K562 (cell line): ENCODE results near the gene NHS. TPM values are rescaled to one million over a fixed set of nuclear protein-coding genes. Genes with fewer than 3 reads are reported as not detected.

Experiments used
- ATAC-seq: fragments of 200-7000 bp; cut with Tn5 transposase; 3 replicates; pipeline ENCODE4 v1.9.1; 2020; ENCODE audit warnings: moderate library complexity
- BruUV-seq: library from RNA; stranded (reverse); fragments of 400-500 nt; replicated peaks from 2 replicates; lab custom pipeline; 2021; lab: Mats Ljungman, UMichigan
- CTCF ChIA-PET: fragments of 300-600 bp; formaldehyde crosslinking; extraction: SDS; loops from one replicate; lab custom pipeline; 2021; ENCODE audit warnings: low intra/inter-chr PET ratio; lab: Yijun Ruan, JAX
- POLR2A ChIA-PET: fragments of 300-600, 350-650 bp; sonication (Branson Sonifier 250); formaldehyde crosslinking; extraction: SDS; loops from one replicate; lab custom pipeline; 2021; ENCODE audit warnings: antibody characterized with exemption, inconsistent platforms; lab: Yijun Ruan, JAX
- DNase-seq, 4 experiments: peaks; one replicate each; pipeline versions ENCODE4 v3.0.0 to v3.0.0-alpha.2; 2011 to 2018; ENCODE audit warnings: low spot score in 3 of 4, mixed read lengths in 3 of 4; ENCODE audit errors: extremely low read depth in 1 of 4
- FAIRE-seq: peaks from 2 replicates; lab custom pipeline; 2011; peaks lifted over from hg19 to GRCh38; lab: Jason Lieb, UNC
- H2AFZ ChIP-seq: 2 replicates; pipeline ENCODE4 v1.6.0; 2011; ENCODE audit warnings: low read depth, low read length, control low read depth, inconsistent platforms
- H3K27ac ChIP-seq: fragments of 200-600 bp; 3 replicates; pipeline ENCODE4 v1.8.0; 2011; ENCODE audit warnings: low read depth, mild to moderate bottlenecking, control low read depth, inconsistent platforms, low read length, moderate library complexity, mixed read lengths; ENCODE audit errors: extremely low read depth
- H3K27me3 ChIP-seq, 2 experiments: fragments of 300-600 bp in 1 of 2; 2 replicates in 1 of 2; 3 replicates in 1 of 2; pipeline versions ENCODE4 v1.6.0 to v1.8.0; 2011; ENCODE audit warnings: inconsistent platforms in 2 of 2, low read length in 2 of 2, mild to moderate bottlenecking in 1 of 2, mixed read lengths in 1 of 2, moderate library complexity in 1 of 2; ENCODE audit not compliant: control insufficient read depth in 2 of 2, insufficient read depth in 2 of 2
- H3K36me3 ChIP-seq: fragments of 300-600 bp; 3 replicates; pipeline ENCODE4 v1.8.0; 2011; ENCODE audit warnings: mild to moderate bottlenecking, low read length, inconsistent platforms; ENCODE audit not compliant: control insufficient read depth, insufficient read depth
- H3K4me1 ChIP-seq, 2 experiments: fragments of 200-600 bp in 1 of 2; replicated peaks in 1 of 2; 2 replicates in 1 of 2; 3 replicates in 1 of 2; pipeline versions ENCODE4 v1.5.1 to v1.8.0; 2011; ENCODE audit warnings: inconsistent platforms in 2 of 2, low read length in 2 of 2, mild to moderate bottlenecking in 1 of 2, mixed read lengths in 1 of 2, moderate library complexity in 1 of 2; ENCODE audit not compliant: control insufficient read depth in 2 of 2, insufficient read depth in 2 of 2
- H3K4me2 ChIP-seq: 2 replicates; pipeline ENCODE4 v1.6.1; 2011; ENCODE audit warnings: low read length, control low read depth, inconsistent platforms, mixed read lengths; ENCODE audit not compliant: insufficient read depth
- H3K4me3 ChIP-seq: fragments of 200-600 bp; sonication (generic), shearing (Covaris generic); 2 replicates; pipeline ENCODE4 v1.5.1; 2016; ENCODE audit warnings: control low read depth, inconsistent platforms
- H3K79me2 ChIP-seq: fragments of 200-600 bp; 3 replicates; pipeline ENCODE4 v1.8.0; 2011; ENCODE audit warnings: low read length, inconsistent platforms; ENCODE audit not compliant: control insufficient read depth, insufficient read depth
- H3K9ac ChIP-seq, 2 experiments: 2 replicates each; pipeline versions ENCODE4 v1.6.0 to v1.6.1; 2011; ENCODE audit warnings: low read depth in 2 of 2, low read length in 2 of 2, control low read depth in 1 of 2, inconsistent platforms in 1 of 2, mild to moderate bottlenecking in 1 of 2, mixed read lengths in 1 of 2; ENCODE audit not compliant: insufficient read depth in 1 of 2
- H3K9me1 ChIP-seq: one replicate; pipeline ENCODE4 v1.6.0; 2011; ENCODE audit warnings: inconsistent platforms, mild to moderate bottlenecking, low read length, moderate library complexity; ENCODE audit not compliant: control insufficient read depth, insufficient read depth
- H3K9me3 ChIP-seq: replicated peaks from 2 replicates; pipeline ENCODE4 v1.5.1; 2011; ENCODE audit warnings: low read depth, low read length, inconsistent platforms; ENCODE audit not compliant: control insufficient read depth, insufficient read depth
- H4K20me1 ChIP-seq: replicated peaks from 2 replicates; pipeline ENCODE4 v1.6.1; 2011; ENCODE audit warnings: low read length, inconsistent platforms, mixed read lengths; ENCODE audit not compliant: control insufficient read depth, insufficient read depth
- CGGBP1 ChIP-seq: fragments of 250-450 bp; sonication (Bioruptor Pico); IDR thresholded peaks from 2 replicates; pipeline ENCODE4 v1.9.0; 2021; ENCODE audit warnings: mild to moderate bottlenecking
- CHCHD3 ChIP-seq: fragments of 250-450 bp; sonication (Bioruptor Pico); IDR thresholded peaks from 2 replicates; pipeline ENCODE4 v2.1.2; 2022; ENCODE audit warnings: mild to moderate bottlenecking
- CREB5 ChIP-seq: fragments of 250-450 bp; sonication (Bioruptor Pico); IDR thresholded peaks from 2 replicates; pipeline ENCODE4 v1.5.0; 2020; ENCODE audit warnings: mild to moderate bottlenecking
- E2F8 ChIP-seq: fragments of 450-650 bp; IDR thresholded peaks from 2 replicates; pipeline ENCODE4 v1.7.1; 2018; ENCODE audit warnings: mild to moderate bottlenecking, low read depth; ENCODE audit not compliant: partially characterized antibody
- EP300 ChIP-seq: IDR thresholded peaks from 2 replicates; pipeline ENCODE4 v1.6.1; 2012; ENCODE audit warnings: low read length, improper control_type of control experiment
- HINFP ChIP-seq: fragments of 450-650 bp; conservative IDR thresholded peaks from 2 replicates; pipeline ENCODE4 v1.6.1; 2016; ENCODE audit warnings: missing genetic modification characterization, low read depth, mild to moderate bottlenecking, control low read depth, missing compliant biosample characterization
- KLF10 ChIP-seq: fragments of 250-450 bp; sonication (Bioruptor Pico); IDR thresholded peaks from 2 replicates; pipeline ENCODE4 v1.6.1; 2021; ENCODE audit warnings: matching md5 sums
- MITF ChIP-seq: IDR thresholded peaks from 2 replicates; pipeline ENCODE4 v1.6.1; 2014; ENCODE audit warnings: antibody characterized with exemption
- MTA1 ChIP-seq: fragments of 450-650 bp; IDR thresholded peaks from 2 replicates; pipeline ENCODE4 v1.6.1; 2017; ENCODE audit warnings: borderline replicate concordance
- SREBF2 ChIP-seq: sonication (generic); formaldehyde crosslinking; IDR thresholded peaks from 2 replicates; pipeline ENCODE4 v1.4.0; 2020; ENCODE audit warnings: mild to moderate bottlenecking, missing genetic modification reagents
- ZBTB2 ChIP-seq: fragments of 450-650 bp; IDR thresholded peaks from 2 replicates; pipeline ENCODE4 v1.6.1; 2016; ENCODE audit warnings: antibody characterized with exemption
- ZNF274 ChIP-seq: IDR thresholded peaks from 2 replicates; pipeline ENCODE4 v1.6.1; 2011; ENCODE audit warnings: low read depth, mild to moderate bottlenecking, low read length, moderate library complexity, borderline replicate concordance
- ZNF75A ChIP-seq: fragments of 450-650 bp; formaldehyde crosslinking; IDR thresholded peaks from 2 replicates; pipeline ENCODE4 v1.4.0; 2020; ENCODE audit warnings: mild to moderate bottlenecking
- WGBS: fragments of 100-300 bp; shearing (Covaris generic); methylation state at CpG from one replicate; pipeline ENCODE4 v1.1.6; 2016; ENCODE audit warnings: low coverage, mixed read lengths; ENCODE audit not compliant: insufficient coverage; ENCODE audit errors: missing lambda C conversion rate; 5-methylcytosine and 5-hydroxymethylcytosine counted together
- in situ Hi-C: fragments of 300-500 bp; cut with MboI; formaldehyde crosslinking; loops from 4 replicates; pipeline ENCODE4 v1.15.0; 2018; ENCODE audit warnings: inconsistent platforms, mixed read lengths
- intact Hi-C: fragments of 100-400 bp; cut with micrococcal nuclease; formaldehyde crosslinking; loops from 2 replicates; pipeline ENCODE4 v1.14.2; 2022
- polyA plus RNA-seq, 8 experiments: library from polyadenylated mRNA; depleted of rRNA in 4 of 8; stranded (reverse) in 5 of 8; unstranded in 3 of 8; fragments of >200 nt; fragmentation: Nextera tagmentation in 2 of 8; fragmentation: Illumina TruSeq in 1 of 8; extraction: Ambion mirVana in 2 of 8; extraction: Trizol in 1 of 8; gene quantifications; 2 replicates each; pipeline versions ENCODE4 v1.2.1 to v1.2.3, GENCODE V29; 2011 to 2014; ENCODE audit warnings: inconsistent platforms in 1 of 8, missing spikeins in 1 of 8
- total RNA-seq, 7 experiments: library from RNA; depleted of rRNA in 6 of 7; stranded (reverse); fragments of >200 nt in 6 of 7; fragmentation: Illumina TruSeq in 2 of 7; extraction: Trizol in 2 of 7; gene quantifications; 2 replicates each; pipeline versions ENCODE4 v1.2.1 to v1.2.3, GENCODE V29; 2011 to 2021; ENCODE audit warnings: low replicate concordance in 1 of 7

Gene NHS
- total and polyA plus RNA-seq, 9 of the 15 experiments (the other 6 are each of a cell fraction or from before 2014, with no cell fraction given), result 0.02 TPM; not detected in 8

GRCh38 chrX:17425136-17425535 is 50.1 kb downstream of the NHS start:
- WGBS, result 0% methylated on average over 4 of the region's 6 CpGs
- no peak overlapping the region for H3K27ac ChIP-seq
- ChIA-PET POLR2A (no interaction called here), CTCF (no interaction called here)
- BruUV-seq, result no TSS peak
- no peaks in the 10 kb centered on the region for H3K27me3 ChIP-seq
- DNase-seq (no peak), ATAC-seq (no peak), FAIRE-seq (no peak)
- H3K4me1 ChIP-seq, result no peaks in the 10 kb centered on the region
- no peak overlapping the region for H3K4me2 ChIP-seq
- H2AFZ ChIP-seq, result no peak overlapping the region
- intact Hi-C loops, result no loop called here
- H3K4me3 ChIP-seq, result no peak overlapping the region
- in situ Hi-C loops, result no loop called here
- H3K9me3 ChIP-seq, result no peaks in the 10 kb centered on the region
- H4K20me1 ChIP-seq, result no peaks in the 10 kb centered on the region
- no peaks in the 10 kb centered on the region for H3K79me2 ChIP-seq
- no peaks in the 10 kb centered on the region for H3K36me3 ChIP-seq
- no peak overlapping the region for H3K9ac ChIP-seq
- no peaks in the 10 kb centered on the region for H3K9me1 ChIP-seq
- TF ChIP-seq SREBF2 (no peak), MITF (no peak), KLF10 (CRISPR knock-in tag) (no peak), HINFP (tag) (no peak), EP300 (no peak), CHCHD3 (CRISPR knock-in tag) (no peak), ZNF75A (CRISPR knock-in tag) (no peak), MTA1 (no peak), CREB5 (CRISPR knock-in tag) (no peak), CGGBP1 (CRISPR knock-in tag) (no peak), ZBTB2 (no peak), E2F8 (no peak), ZNF274 (no peak)
